Measurements from ENCODE around the gene SLC26A11.
"Not testable (repeated sequence)": the region's sequence is repeated elsewhere in the genome, so short reads cannot be mapped to it uniquely, and the experiment has no call there.

Gene SLC26A11

GRCh38 chr17:80196652-80197051 is 23.6 kb upstream of the SLC26A11 start:
- no peak for DNase-seq

- no peak for DNase-seq
Measured at GRCh38 chr17:80198144-80198661, 22.0 kb upstream of the SLC26A11 start.

GRCh38 chr17:80199295-80199694 is 20.9 kb upstream of the SLC26A11 start:
- DNase-seq = not testable (repeated sequence)

- DNase-seq = no peak
Measured at GRCh38 chr17:80201446-80201845, 18.8 kb upstream of the SLC26A11 start.

DNA sequence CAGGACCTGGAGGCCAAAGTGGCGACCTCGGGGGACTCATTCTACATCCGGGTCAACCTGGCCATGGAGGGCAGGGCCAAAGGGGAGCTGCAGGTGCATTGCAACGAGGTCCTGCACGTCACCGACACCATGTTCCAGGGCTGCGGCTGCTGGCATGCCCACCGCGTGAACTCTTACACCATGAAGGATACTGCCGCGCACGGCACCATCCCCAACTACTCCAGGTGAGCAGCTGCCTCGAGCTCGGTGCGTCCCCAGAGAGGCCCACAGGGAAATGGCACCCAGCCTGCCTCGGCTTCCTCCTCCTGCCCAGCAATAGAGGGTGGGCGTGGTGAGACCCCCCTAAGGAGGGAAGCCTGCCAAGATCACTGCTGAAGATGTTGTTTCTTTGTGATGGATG is 18.0 kb upstream of the SLC26A11 start:
- DNase-seq = no peak

GRCh38 chr17:80203471-80203963 is 16.7 kb upstream of the SLC26A11 start:
- no peak for DNase-seq

DNA sequence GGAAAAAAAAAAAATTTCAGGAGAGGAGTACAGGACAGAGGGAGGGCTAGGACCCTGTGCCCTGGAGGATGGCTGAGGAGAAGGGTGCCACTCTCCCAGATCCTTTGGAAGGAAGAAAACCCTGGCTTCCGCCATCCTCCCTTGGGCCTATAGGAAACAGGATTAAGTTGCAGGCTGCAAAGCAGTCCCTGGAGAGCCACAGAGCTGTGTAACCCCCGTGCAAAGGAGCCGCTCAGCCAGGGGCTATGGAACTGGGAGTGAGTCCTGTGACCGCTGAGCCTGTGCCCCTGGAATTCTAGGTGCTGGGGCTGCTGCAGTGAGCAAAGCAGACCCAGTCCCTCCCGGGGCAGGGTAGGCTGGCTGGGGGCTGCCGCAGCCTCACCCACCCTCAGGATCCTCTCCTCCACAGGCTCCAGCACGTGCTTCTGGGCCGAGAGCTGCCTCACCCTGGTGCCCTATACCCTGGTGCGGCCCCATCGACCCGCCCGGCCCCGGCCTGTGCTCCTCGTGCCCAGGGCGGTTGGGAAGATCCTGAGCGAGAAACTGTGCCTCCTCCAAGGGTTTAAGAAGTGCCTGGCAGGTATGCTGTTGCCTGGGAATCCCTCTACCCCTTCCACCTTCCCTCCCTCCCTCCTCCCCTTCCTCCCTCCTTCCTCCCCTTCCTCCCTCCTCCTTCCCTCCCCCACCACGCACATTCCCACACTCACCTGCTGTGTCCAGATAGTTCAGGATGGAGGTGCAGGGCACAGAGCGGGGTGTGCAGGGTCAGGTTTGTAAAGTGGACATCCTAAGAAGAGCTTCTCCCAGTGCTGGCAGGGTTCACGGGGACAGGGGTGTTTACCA is 15.4 kb upstream of the SLC26A11 start:
- DNase-seq = no peak

DNA sequence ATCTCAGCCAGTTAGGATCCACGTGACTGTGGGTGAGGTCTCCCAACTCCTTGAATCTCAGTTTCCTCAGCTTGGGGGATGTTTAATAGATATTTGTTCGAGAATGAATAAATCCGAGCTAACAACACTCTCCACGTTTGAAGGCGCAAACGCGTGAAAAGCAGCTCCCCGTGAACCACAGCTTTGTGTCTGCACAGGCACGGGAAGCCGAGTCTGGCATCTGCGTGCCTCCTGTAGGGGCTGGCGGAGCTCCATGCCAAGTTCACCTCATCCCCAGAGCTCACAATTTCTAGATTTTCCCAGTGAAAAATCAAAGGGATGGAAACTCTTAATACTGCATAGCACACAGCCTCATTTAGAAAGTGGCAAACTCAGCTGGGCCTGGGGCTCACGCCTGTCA is 14.4 kb upstream of the SLC26A11 start:
- no peak for DNase-seq

DNA sequence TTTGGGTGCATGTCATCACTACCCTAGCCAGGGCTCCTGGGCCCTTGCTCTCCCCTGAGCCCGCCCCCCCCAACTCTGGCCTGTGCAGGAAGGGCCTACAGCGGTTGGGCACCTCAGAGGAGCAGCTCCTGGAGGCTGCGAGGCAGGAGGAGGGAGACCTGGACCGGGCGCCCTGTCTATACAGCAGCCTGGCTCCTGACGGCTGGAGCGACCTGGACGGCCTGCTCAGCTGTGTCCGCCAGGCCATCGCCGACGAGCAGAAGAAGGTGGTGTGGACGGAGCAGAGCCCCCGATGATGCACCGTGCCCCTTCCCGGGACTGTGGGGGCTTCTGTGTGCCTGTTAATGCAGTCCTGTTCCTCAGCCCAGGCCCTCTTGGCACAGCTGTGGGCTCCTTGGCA is 12.2 kb upstream of the SLC26A11 start:
- no peak for DNase-seq

- DNase-seq = no peak
Measured at GRCh38 chr17:80209765-80210164, 10.5 kb upstream of the SLC26A11 start.

GRCh38 chr17:80210348-80211108 is 9.7 kb upstream of the SLC26A11 start:
- no peak for DNase-seq

DNA sequence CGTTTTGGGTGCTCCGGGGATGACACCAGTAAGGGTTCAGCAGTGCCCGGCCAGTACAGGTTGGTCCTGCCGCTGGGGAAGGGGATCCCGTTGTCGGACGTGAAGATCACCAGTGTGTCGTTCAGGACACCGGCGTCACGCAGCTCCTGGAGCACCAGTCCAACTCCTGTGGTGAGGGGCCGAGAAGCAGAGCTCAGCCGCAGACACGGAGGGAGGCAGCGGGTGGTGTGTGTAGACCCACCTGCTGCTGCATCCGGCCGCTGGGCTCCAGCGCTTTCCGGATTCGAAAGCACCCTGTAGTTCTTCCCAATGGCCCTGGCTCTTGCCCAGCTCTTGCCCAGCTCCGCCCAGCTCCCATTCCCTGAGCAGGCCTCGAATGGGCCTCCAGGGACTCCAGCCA is 8.1 kb upstream of the SLC26A11 start:
- DNase-seq = no peak

DNA sequence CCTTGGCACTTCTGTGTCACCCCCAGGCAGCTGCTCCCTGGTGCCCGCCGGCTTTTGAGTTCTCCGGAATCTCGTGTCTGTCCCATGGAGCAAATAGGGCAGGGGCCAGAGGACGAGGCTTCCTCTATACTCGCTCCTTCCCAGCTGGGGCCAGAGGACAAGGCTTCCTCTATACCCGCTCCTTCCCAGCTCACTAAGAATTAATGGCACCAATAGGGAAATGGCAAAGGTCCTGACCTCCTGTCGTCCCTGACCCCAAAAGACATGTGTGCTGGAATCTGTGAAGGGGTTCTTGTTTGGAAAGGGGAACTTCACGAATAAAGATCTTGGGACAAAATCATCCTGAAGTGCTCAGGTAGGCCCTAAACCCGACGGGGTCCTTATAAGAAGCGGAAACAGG is 7.7 kb upstream of the SLC26A11 start:
- DNase-seq = no peak

DNA sequence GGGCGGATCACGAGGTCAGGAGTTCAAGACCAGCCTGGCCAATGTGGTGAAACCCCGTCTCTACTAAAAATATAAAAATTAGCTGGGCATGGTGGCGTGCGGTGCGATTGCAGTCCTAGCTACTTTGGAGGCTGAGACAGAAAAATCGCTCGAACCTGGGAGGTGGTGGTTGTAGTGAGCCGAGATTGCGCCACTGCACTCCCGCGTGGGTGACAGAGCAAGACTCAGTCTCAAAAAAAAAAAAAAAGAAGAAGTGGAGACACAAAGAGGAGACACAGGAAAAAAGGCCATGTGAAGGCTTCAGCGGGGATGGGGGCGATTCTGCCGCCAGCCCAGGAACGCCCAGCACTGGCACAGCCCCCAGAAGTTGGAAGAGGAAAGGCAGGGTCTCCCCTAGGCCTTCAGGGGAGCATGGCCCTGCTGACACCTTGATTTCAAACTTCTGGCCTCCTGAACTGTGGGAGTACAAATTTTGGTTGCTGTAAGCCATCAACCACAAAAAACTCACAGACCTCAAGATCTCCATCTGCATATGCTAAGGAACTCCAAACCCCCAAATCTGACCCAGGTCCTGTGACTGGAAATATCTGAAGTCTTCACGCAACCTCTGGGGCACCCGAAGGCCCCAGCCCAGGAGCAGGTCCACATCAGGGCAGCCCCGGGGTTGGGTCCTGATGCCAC is 7.1 kb upstream of the SLC26A11 start:
- no peak for DNase-seq

- DNase-seq = no peak
Measured at GRCh38 chr17:80213643-80213975, 6.6 kb upstream of the SLC26A11 start.

- DNase-seq = no peak
Measured at GRCh38 chr17:80214012-80214877, 6.0 kb upstream of the SLC26A11 start.

DNA sequence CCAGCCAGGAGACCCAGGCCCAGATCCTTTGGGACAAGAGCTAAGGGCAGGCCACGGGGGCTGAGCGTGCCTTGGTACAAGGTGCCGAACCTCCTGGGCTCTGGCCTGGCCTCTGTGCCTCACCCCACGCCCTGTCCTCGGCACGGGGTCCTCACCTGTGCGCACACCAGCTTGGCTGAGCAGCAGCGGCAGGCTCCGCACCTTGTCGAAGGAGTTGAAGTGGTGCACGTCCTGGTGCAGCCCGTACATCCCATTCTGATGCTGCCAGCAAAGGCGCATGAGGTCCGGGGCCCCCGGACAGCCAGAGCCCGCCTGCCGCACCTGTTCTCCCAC is 5.4 kb upstream of the SLC26A11 start:
- DNase-seq = no peak

DNA sequence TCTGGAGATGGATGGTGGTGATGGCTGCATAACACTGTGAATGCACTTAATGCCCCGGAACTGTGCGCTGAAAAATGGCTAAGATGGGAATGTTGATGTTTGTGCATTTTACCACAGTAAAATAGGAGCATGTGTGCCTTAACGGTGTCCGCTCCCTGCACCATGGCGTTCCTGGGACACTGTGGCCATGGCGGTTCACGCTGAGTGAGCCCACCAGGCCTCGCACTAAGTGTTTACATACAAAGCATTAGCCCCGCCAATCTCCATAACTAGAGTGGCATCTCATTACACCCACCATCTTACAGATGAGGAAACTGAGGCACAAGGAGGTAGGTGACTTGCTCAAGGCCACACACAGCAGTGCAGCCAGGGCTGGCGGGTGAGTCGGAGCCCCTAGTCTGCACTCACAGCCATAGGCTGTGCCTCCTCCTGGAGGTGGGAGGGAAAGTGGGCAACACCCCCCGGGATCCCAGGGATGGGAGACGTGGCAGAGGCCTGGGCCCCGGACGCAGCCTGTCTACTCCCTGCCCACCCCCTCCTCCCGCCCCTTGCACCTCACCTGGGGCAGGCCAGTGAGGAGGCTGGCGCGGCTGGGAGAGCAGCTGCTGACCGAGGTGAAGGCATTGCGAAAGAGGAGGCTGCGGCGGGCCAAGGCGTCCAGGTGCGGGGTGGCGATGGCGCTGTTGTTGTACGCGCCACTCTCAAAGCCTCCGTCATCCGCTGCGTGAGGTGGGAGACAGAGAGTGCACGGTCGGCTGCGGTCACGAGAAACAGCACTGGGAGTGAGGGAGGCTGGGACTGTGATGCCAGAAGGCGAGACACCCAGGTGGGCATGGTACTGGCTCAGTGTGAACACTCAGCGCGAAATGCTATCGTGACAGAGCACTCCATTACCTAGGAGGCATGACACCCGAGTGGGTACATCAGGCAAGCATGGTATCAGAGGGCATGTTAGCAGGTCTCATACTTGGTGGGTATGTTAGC is 3.5 kb upstream of the SLC26A11 start:
- no peak for DNase-seq

DNA sequence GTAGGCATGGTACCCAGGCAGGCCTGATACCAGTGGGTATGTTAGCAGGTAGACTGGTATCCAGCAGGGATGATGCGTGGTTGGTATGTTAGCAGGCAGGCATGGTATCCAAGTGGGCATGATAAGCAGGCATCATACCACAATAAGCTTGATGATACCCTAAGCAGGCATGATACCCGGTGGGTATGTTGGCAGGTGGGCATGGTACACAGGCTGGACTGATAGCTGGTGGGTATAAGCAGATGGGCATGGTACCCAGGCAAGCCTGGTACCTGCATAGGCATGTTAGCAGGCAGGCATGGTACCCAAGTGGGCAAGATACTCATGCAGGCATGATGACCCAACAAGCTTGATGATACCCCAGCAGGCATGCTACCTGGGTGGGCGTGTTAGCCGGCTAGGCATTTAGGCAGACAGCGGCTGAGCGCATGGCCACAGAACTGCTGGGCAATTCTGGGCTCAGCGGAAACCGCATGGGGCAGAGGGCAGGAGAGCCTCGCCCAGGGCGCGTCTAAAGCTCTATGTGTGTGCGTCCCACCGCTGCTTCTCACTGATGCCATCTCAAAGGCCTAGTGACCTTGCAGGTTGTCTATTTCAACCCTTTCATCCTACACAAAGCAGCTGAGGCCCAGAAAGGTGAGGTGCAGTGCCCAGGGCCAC is 2.4 kb upstream of the SLC26A11 start:
- DNase-seq = no peak

- DNase-seq = no peak
Measured at GRCh38 chr17:80218391-80218790, 1.8 kb upstream of the SLC26A11 start.
